ENCODE data around the gene IRAG1. TPM values are rescaled to one million over a fixed set of nuclear protein-coding genes. Genes with fewer than 3 reads are reported as not detected.

IRAG1 gene
- total and polyA plus RNA-seq, 2 donors (not counting 1 experiment from before 2014, with no cell fraction given) = 0.27 to 0.32 TPM

DNA sequence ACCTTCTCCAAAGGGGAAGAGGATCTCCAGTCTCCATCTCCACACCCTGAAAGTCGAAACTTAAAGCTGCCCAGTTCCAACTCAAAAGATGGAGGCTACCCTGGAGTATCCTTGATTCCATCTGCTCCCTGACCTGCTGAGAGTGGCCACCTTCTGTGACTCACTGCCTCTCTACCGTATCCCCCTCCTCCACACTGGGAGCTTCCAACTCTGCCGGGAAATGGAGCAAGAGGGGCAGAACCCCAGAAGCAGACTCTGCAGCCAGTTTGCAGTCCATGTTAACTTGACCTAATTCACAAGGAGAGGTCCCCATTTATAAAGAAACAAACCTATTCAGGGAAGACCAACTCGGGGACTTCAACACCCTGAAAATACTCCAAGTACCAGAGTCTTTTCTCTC, 22.0 kb upstream of the IRAG1 start:
- H3K27ac Mint-ChIP-seq = no peak overlapping the region
- DNase-seq (no peak), ATAC-seq (ENCODE audit: low read depth) (no peak)
- Histone ChIP-seq H3K79me2 (ENCODE audit: control insufficient read depth, insufficient read depth, low read length) (no peaks in the 10 kb centered on the region), H3K27me3 (replicated peaks in 1 of 4; ENCODE audit: control extremely low read depth in 1 of 4, control insufficient read depth in 3 of 4, insufficient read depth in 4 of 4, low read length in 3 of 4) (no peaks in the 10 kb centered on the region), H3K27ac (ENCODE audit: low read length in 2 of 2) (no peak overlapping the region), H3K4me3 (ENCODE audit: control extremely low read depth in 1 of 5, extremely low read depth in 1 of 5, insufficient read depth in 1 of 5, low read depth in 2 of 5, low read length in 4 of 5) (no peak overlapping the region), H3K9ac (ENCODE audit: low read length) (no peak overlapping the region), H3K9me3 (ENCODE audit: control extremely low read depth in 1 of 3, control insufficient read depth in 2 of 3, insufficient read depth in 1 of 3, low read length in 2 of 3) (no peaks in the 10 kb centered on the region), H2AFZ (ENCODE audit: insufficient read depth, low read depth, low read length, poor library complexity, severe bottlenecking) (no peak overlapping the region), H3K4me1 (ENCODE audit: control insufficient read depth in 2 of 2, insufficient read depth in 2 of 2, low read length in 2 of 2) (no peaks in the 10 kb centered on the region), H4K20me1 (ENCODE audit: control insufficient read depth, insufficient read depth, low read length, poor library complexity, severe bottlenecking) (no peaks in the 10 kb centered on the region), H3K4me2 (replicated peaks; ENCODE audit: low read depth, low read length, poor library complexity, severe bottlenecking) (no peak overlapping the region), H3K36me3 (replicated peaks in 1 of 2; ENCODE audit: control extremely low read depth in 1 of 2, control insufficient read depth in 1 of 2, extremely low read depth in 1 of 2, insufficient read depth in 2 of 2, low read length in 1 of 2) (no peaks in the 10 kb centered on the region)
- H3K4me3 Mint-ChIP-seq = no peak overlapping the region
- ChIA-PET CTCF (no interaction called here), POLR2A (no interaction called here)
- TF ChIP-seq, protein P1, sequence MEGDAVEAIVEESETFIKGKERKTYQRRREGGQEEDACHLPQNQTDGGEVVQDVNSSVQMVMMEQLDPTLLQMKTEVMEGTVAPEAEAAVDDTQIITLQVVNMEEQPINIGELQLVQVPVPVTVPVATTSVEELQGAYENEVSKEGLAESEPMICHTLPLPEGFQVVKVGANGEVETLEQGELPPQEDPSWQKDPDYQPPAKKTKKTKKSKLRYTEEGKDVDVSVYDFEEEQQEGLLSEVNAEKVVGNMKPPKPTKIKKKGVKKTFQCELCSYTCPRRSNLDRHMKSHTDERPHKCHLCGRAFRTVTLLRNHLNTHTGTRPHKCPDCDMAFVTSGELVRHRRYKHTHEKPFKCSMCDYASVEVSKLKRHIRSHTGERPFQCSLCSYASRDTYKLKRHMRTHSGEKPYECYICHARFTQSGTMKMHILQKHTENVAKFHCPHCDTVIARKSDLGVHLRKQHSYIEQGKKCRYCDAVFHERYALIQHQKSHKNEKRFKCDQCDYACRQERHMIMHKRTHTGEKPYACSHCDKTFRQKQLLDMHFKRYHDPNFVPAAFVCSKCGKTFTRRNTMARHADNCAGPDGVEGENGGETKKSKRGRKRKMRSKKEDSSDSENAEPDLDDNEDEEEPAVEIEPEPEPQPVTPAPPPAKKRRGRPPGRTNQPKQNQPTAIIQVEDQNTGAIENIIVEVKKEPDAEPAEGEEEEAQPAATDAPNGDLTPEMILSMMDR (IDR thresholded peaks at IDR 0.05) = no peak
- no peak for TF ChIP-seq EZH2 (IDR thresholded peaks at IDR 0.05; ENCODE audit: borderline replicate concordance, insufficient read depth, low read depth, low read length, poor library complexity, severe bottlenecking)
- intact Hi-C loops (cut with micrococcal nuclease) = no loop called here
- WGBS (ENCODE audit: insufficient coverage) = 81% methylated on average over 4 of the region's 4 CpGs
- no peaks in the 10 kb centered on the region for H3K4me1 Mint-ChIP-seq
- peaks cover 3% of the 10 kb centered on the region for H3K27me3 Mint-ChIP-seq
- H3K9me3 Mint-ChIP-seq (ENCODE audit: insufficient read depth) = no peaks in the 10 kb centered on the region

DNA sequence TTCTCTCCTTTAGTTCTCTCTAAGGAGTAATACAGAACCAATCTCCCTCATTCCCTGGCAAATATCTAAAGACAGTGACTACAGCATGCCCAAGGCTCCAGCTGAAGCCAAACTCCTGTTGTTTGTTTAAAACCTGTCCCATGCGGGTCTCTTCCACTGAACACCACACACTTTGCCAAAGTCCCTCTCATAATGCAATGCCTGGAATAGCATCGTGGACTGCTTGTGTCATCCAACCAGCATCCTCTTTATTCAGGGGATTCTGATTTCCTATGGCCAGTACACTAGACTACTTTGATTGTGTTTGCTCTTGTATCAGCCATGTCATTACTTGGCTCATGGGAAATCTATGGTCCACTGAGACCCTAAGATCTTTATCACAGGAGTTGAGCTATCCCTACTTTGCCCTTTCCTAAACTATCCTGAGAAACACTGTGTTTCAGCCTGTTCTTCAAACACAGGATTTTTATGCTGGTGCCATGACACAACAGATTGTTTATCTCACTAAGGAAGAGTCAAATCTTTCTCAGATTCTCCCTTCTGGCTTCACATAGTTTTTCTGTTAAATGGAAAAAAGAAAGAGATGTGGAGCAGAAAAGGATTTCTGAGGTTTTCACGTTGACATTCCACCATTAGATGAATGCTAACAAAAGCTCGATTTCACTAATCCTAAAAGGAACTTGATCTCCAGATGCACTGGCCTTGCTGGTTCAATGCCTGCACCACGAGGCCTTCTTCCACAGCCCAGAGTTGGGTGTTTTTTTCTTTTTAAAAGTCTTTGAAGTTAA, 15.9 kb upstream of the IRAG1 start:
- Histone ChIP-seq H3K36me3 (replicated peaks in 1 of 2; ENCODE audit: control extremely low read depth in 1 of 2, control insufficient read depth in 1 of 2, extremely low read depth in 1 of 2, insufficient read depth in 2 of 2, low read length in 1 of 2) (no peaks in the 10 kb centered on the region), H2AFZ (ENCODE audit: insufficient read depth, low read depth, low read length, poor library complexity, severe bottlenecking) (no peak overlapping the region), H3K79me2 (ENCODE audit: control insufficient read depth, insufficient read depth, low read length) (no peaks in the 10 kb centered on the region), H3K27me3 (replicated peaks in 1 of 4; ENCODE audit: control extremely low read depth in 1 of 4, control insufficient read depth in 3 of 4, insufficient read depth in 4 of 4, low read length in 3 of 4) (peaks cover 0 to 7% (median 0%) of the 10 kb centered on the region in 4 experiments), H3K9me3 (ENCODE audit: control extremely low read depth in 1 of 3, control insufficient read depth in 2 of 3, insufficient read depth in 1 of 3, low read length in 2 of 3) (no peaks in the 10 kb centered on the region), H3K27ac (ENCODE audit: low read length in 2 of 2) (no peak overlapping the region), H3K4me1 (ENCODE audit: control insufficient read depth in 2 of 2, insufficient read depth in 2 of 2, low read length in 2 of 2) (no peaks in the 10 kb centered on the region), H3K4me2 (replicated peaks; ENCODE audit: low read depth, low read length, poor library complexity, severe bottlenecking) (no peak overlapping the region), H4K20me1 (ENCODE audit: control insufficient read depth, insufficient read depth, low read length, poor library complexity, severe bottlenecking) (no peaks in the 10 kb centered on the region), H3K4me3 (ENCODE audit: control extremely low read depth in 1 of 5, extremely low read depth in 1 of 5, insufficient read depth in 1 of 5, low read depth in 2 of 5, low read length in 4 of 5) (no peak overlapping the region), H3K9ac (ENCODE audit: low read length) (no peak overlapping the region)
- ChIA-PET CTCF (interaction anchor here (0.6 to 3.6 kb wide), 3 partner anchors 27 to 296 kb away, joined by 4 to 8 read pairs (median 6); partner anchors contain the start of gene RNF141), POLR2A (no interaction called here)
- no peaks in the 10 kb centered on the region for H3K27me3 Mint-ChIP-seq
- ATAC-seq (ENCODE audit: low read depth) (no peak), DNase-seq (no peak)
- no peak for TF ChIP-seq EZH2 (IDR thresholded peaks at IDR 0.05; ENCODE audit: borderline replicate concordance, insufficient read depth, low read depth, low read length, poor library complexity, severe bottlenecking)
- TF ChIP-seq, protein P1 (IDR thresholded peaks at IDR 0.05) = no peak
- WGBS (ENCODE audit: insufficient coverage) = 81% methylated on average over 2 of the region's 5 CpGs
- H3K27ac Mint-ChIP-seq = no peak overlapping the region
- no peak overlapping the region for H3K4me3 Mint-ChIP-seq
- H3K4me1 Mint-ChIP-seq = no peaks in the 10 kb centered on the region
- intact Hi-C loops (cut with micrococcal nuclease) = no loop called here
- H3K9me3 Mint-ChIP-seq (ENCODE audit: insufficient read depth) = no peaks in the 10 kb centered on the region

Data from B cell (primary cell).